ENCODE results near the gene STBD1. TPM values are rescaled to one million over a fixed set of nuclear protein-coding genes. Genes with fewer than 3 reads are reported as not detected.
"Not testable (repeated sequence)": the region's sequence is repeated elsewhere in the genome, so short reads cannot be mapped to it uniquely, and the experiment has no call there.

The STBD1 gene
- polyA plus RNA-seq, 4 donors: 1.2 to 2.1 (median 1.8) TPM

- DNase-seq (ENCODE audit: low read depth in 4 of 4, low spot score in 3 of 4): no peak
These were observed 8.9 kb downstream of the STBD1 start for GRCh38 chr4:76315267-76315918.

GRCh38 chr4:76316131-76316530, 9.6 kb downstream of the STBD1 start:
- DNase-seq (ENCODE audit: low read depth in 4 of 4, low spot score in 3 of 4): no peak

- no peak for DNase-seq (ENCODE audit: low read depth in 4 of 4, low spot score in 3 of 4)
These were observed 15.7 kb downstream of the STBD1 start for GRCh38 chr4:76322236-76322635.

- DNase-seq (ENCODE audit: low read depth in 4 of 4, low spot score in 3 of 4): no peak
These were observed 18.5 kb downstream of the STBD1 start for GRCh38 chr4:76325072-76325471.

- DNase-seq (ENCODE audit: low read depth in 4 of 4, low spot score in 3 of 4): no peak
These were observed 20.0 kb downstream of the STBD1 start for GRCh38 chr4:76326515-76326914.

- DNase-seq (ENCODE audit: low read depth in 4 of 4, low spot score in 3 of 4): no peak
These were observed 28.4 kb downstream of the STBD1 start for GRCh38 chr4:76334885-76335284.

GRCh38 chr4:76339364-76339763, 32.8 kb downstream of the STBD1 start:
- DNase-seq (ENCODE audit: low read depth in 4 of 4, low spot score in 3 of 4): no peak

GRCh38 chr4:76341063-76341462, 34.5 kb downstream of the STBD1 start:
- DNase-seq (ENCODE audit: low read depth in 4 of 4, low spot score in 3 of 4): no peak

GRCh38 chr4:76342191-76342590, 35.7 kb downstream of the STBD1 start:
- DNase-seq (ENCODE audit: low read depth in 4 of 4, low spot score in 3 of 4): no peak

GRCh38 chr4:76342803-76343202, 36.3 kb downstream of the STBD1 start:
- no peak for DNase-seq (ENCODE audit: low read depth in 4 of 4, low spot score in 3 of 4)

- no peak for DNase-seq (ENCODE audit: low read depth in 4 of 4, low spot score in 3 of 4)
These were observed 48.3 kb downstream of the STBD1 start for GRCh38 chr4:76354517-76355473.

- no peak for DNase-seq (ENCODE audit: low read depth in 4 of 4, low spot score in 3 of 4)
These were observed 51.4 kb downstream of the STBD1 start for GRCh38 chr4:76357981-76358380.

- DNase-seq (ENCODE audit: low read depth in 4 of 4, low spot score in 3 of 4): not testable (repeated sequence)
These were observed 53.4 kb downstream of the STBD1 start for GRCh38 chr4:76359881-76360466.

Other genes starting within 250 kb of the STBD1 start
- under 1 TPM; 0.32 to 0.57 (median 0.42) TPM for gene ART3, start 232.0 kb upstream of the STBD1 start, polyA plus RNA-seq (ENCODE audit: insufficient read length in 4 of 4)
- 10 to 100 TPM; 64.7 to 75.4 (median 70.6) TPM for gene NUP54, start 158.3 kb upstream of the STBD1 start, polyA plus RNA-seq (ENCODE audit: insufficient read length in 4 of 4)
- 100 to 1,000 TPM; 169 to 231 (median 203) TPM for gene SCARB2, start 92.9 kb upstream of the STBD1 start, polyA plus RNA-seq (ENCODE audit: insufficient read length in 4 of 4)
- gene FAM47E, start 55.0 kb upstream of the STBD1 start, polyA plus RNA-seq (ENCODE audit: insufficient read length in 4 of 4): 1 to 10 TPM; 6.1 to 9.6 (median 8.2) TPM
- 1 to 10 TPM in 1 of 4 donors, under 1 TPM in 3; 0.55 to 1.0 (median 0.77) TPM for gene CCDC158, start 114.4 kb downstream of the STBD1 start, polyA plus RNA-seq (ENCODE audit: insufficient read length in 4 of 4)
- gene SHROOM3, start 128.5 kb downstream of the STBD1 start, polyA plus RNA-seq (ENCODE audit: insufficient read length in 4 of 4): 10 to 100 TPM; 33.3 to 39.2 (median 37.6) TPM